GM12874 (cell line): ENCODE data around the gene ARHGAP28.

Experiments
- CTCF ChIP-seq: IDR thresholded peaks from 2 replicates; pipeline ENCODE4 v1.5.1; 2011; ENCODE audit warnings: low read depth, mild to moderate bottlenecking, control low read depth, low read length, moderate library complexity; ENCODE audit not compliant: insufficient read depth

Gene ARHGAP28

GRCh38 chr18:6885992-6886796, 156.7 kb downstream of the ARHGAP28 start:
- TF ChIP-seq CTCF = peak; percentile 50

DNA sequence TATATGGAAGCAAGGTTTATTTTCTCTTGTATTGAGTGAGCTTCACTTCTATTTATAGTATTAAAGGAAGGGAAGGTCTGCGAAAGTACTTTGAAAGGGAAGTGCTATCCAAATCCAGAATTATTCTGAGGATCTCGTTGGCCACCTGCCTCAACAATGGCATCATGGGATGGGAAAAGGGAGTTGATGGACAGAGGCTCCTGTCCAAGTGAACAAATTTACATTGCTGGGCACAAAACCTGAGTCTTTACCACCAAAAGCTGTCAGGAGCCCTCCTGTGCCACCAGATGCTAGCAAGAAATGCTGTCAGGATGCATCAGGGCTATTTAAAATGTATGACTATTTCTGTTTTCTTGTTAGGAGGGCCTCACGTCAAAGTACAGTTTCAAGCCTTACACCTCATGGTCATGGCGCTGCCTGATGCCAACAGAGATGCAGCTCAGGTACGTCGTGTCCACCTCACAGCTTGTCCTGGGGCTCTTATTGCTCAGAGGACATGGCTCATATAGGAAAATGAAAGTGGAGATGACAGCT, 157.3 kb downstream of the ARHGAP28 start:
- TF ChIP-seq CTCF = no peak

- TF ChIP-seq CTCF = no peak
Measured at GRCh38 chr18:6891788-6892187, 162.3 kb downstream of the ARHGAP28 start.

DNA sequence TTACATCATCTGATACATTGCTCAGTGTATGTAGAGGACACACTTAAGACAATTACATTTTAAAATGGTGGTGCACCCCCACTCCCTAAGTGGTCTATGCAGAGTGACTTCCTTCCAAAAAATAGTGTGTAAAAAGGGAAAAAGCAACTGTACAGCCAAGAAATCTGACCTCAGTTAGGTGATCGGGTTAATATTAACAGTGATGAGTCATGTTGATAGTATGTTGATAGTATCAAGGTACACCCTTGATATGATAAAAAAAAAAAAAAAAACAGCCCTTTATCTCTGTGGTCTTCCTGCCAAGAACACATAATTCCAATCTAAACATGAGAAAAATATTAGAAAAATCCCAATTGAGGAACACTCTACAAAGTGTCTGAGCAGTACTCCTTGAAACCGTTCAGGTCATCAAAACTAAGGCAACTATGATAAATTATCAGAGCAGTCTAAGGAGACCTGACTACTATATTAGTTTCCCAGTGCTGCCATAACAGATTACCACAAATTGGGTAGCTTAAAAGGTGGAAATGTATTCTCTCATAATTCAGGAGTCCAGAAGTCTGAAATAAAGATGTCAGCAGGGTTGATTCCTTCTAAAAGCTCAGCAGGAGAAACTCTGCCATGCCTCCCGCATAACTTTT, 171.9 kb downstream of the ARHGAP28 start:
- TF ChIP-seq CTCF = no peak

- TF ChIP-seq CTCF = no peak
Measured at GRCh38 chr18:6917072-6917471, 187.6 kb downstream of the ARHGAP28 start.

DNA sequence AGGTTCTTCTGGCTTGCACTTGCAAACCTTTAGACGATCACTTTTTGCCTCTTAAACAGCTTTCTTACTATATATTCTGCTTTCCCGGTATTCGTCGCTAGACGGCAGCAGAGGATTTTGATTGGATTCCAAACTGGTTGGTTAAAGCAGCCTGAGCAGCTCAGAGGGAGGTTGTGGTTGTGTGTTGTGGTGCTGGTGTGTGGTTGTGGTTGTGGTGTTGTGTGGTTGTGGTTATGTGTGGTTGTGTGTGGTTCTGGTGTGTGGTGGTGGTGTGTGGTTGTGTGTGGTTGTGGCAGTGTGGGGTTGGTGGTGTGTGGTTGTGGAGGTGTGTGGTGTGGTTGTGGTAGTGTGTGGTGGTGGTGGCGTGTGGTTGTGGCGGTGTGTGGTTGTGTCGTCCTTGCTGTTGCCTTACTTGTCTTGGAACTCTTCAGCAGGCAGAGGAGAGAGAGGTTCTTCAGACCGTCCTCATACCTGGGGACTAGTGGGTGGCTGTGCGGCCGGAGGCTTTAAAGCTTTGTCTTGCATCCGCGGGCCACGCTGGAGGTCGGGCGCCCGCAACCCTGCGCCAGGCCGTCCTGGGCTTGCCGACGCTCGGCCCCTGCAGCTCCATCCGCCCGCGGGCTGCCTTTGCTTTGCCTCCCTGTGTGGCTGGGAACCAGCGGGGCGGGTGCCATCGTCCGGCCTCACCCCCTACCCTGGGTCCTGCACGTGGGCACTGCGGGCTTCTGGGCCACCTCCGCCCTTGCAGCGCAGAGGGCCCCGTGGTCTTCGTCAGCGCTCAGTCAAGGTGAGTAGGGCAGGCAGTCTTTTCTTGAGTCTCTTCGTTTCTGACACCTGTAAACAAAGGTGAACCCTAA, 190.8 kb downstream of the ARHGAP28 start:
- TF ChIP-seq CTCF = peak; percentile 78

DNA sequence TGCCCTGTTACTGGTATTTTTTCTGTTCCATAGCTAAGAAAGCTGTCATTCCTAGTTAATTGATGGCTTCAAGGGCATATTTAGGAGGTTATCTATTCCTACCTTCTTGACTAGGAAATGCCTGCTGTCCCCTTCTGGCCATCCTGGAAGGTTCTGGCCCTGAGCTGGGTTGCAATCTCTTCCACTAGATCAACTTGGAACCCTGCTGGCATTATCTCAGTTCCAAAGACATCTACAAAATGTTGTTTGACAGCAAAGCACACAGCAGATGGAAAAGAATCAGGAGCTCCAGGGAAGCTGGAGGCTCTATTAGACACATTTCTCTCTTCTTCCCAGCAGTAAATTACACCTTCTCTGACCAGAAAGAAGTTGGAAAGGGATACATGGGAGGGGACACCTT, 192.1 kb downstream of the ARHGAP28 start:
- TF ChIP-seq CTCF = no peak
